ENCODE measurements around the gene DNAJC25.

GRCh38 chr9:111646417-111646816 is 15.3 kb downstream of the DNAJC25 start:
- TF ChIP-seq ZNF331 (CRISPR knock-in tag; IDR thresholded peaks at IDR 0.05) (no peak), DMAP1 (CRISPR knock-in tag; IDR thresholded peaks at IDR 0.05) (no peak), ZBTB49 (CRISPR knock-in tag; IDR thresholded peaks at IDR 0.05; ENCODE audit: borderline replicate concordance) (no peak), HCFC1 (IDR thresholded peaks at IDR 0.05; ENCODE audit: low read depth, low read length) (no peak), ZNF431 (CRISPR knock-in tag; IDR thresholded peaks at IDR 0.05; ENCODE audit: borderline replicate concordance, low read depth) (no peak)

Measured in HepG2 (cell line).